D341Med (cell line): Measurements from ENCODE around the gene SLC35E2B.

Experiments used
- DNase-seq: peaks from one replicate; pipeline ENCODE4 v3.0.0; 2012; ENCODE audit warnings: low spot score

Gene SLC35E2B

DNA sequence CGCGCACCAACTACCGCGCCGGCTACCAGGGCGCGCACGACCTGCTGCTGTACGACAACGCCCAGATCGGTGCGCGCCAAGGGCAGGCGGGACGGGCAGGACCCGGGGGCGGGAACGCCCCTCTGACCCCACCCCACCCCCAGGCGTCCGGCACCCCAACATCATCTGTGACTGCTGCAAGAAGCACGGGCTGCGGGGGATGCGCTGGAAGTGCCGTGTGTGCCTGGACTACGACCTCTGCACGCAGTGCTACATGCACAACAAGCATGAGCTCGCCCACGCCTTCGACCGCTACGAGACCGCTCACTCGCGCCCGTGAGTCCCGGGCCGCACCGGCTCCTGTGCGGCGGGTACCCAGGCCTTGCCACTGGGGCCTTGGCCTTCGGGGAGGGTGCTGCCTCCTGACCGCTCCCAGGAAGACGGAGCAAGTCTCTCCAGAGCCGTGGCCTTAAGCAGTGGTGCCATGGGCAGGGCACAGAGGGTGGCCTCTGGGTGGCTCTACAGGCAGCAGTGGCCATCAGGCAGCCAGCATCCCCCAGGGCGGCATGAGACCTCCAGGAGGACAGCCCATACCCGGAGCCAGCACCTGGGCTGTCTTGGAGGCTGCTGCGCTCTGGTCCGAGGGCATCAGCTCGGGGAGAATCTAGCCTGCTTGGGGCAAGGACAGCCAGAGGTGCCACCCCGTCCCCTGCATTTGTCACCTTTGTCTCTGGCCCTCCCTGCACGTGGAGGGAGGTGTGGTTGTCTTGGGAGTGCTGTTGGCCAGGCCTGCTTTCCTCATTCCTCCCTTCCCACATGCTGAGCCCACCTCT lies 68.8 kb downstream of the SLC35E2B start:
- DNase-seq, result no peak

DNA sequence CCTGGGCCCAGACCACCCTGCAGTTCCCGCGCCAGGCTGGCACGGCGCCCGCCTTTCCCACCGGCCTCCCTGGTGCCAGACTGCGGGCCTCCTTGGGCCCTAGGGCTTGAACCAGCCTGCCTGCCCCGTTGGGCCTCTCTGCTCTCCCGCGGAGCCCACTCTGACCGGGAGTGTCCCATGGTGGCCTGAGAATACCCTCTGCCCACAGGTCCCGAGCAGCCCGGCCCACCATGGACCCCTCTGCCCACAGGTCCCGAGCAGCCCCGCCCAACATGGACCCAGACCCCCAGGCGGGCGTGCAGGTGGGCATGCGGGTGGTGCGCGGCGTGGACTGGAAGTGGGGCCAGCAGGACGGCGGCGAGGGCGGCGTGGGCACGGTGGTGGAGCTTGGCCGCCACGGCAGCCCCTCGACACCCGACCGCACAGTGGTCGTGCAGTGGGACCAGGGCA lies 69.4 kb downstream of the SLC35E2B start:
- DNase-seq, result no peak

DNA sequence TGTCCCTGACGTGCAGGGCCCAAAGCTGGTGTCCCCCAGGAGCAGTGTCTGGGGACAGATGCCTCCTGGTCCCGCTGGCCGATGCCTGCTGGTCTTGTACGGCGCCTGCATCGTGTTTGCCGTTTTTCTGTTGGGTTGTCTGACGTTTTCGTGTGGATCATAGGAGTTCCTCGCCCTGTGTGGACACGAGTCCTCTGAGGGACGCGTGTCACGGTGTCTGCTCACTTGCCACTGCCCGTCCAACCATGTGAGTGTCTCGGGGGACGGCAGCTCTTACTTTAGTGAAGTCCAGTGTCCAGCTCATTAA lies 69.9 kb downstream of the SLC35E2B start:
- DNase-seq, result no peak

DNA sequence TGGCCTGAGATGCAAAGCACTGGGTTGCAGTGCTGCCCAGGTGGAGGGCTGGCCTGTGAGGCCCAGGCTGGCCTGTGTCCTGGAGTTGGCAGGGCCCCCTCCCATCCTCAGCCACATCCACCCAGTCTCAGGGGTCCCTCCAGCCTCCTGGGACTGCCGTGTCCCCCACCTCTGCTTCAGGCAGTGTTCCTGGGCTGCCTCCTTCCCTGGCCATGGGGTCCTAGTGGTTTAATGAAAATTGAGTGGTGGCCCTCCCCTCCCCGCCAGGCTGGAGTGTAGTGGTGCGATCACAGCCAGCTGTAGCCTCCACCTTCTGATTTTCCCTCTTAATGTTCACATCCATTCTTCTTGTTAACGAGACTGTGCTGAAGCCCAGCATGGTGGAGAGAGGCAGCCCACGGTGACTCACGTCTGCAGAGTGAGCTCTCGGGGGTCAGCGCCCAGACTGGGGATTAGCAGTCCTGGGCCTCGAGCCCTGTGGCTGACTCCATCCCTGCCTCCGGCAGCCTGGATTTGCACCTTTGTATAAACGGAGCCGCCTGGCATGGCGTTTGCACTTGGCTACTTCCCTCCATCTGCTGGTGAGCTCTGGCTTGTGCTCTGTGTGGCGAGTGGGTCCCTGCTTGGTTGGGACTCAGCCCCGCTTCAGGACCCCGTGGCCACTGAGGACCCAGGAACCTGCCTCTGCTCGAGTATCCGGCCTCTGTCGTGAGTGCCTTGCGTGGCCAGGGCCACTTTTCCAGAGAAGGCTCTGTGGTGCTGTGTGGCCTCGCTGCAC lies 70.4 kb downstream of the SLC35E2B start:
- DNase-seq, result no peak

DNA sequence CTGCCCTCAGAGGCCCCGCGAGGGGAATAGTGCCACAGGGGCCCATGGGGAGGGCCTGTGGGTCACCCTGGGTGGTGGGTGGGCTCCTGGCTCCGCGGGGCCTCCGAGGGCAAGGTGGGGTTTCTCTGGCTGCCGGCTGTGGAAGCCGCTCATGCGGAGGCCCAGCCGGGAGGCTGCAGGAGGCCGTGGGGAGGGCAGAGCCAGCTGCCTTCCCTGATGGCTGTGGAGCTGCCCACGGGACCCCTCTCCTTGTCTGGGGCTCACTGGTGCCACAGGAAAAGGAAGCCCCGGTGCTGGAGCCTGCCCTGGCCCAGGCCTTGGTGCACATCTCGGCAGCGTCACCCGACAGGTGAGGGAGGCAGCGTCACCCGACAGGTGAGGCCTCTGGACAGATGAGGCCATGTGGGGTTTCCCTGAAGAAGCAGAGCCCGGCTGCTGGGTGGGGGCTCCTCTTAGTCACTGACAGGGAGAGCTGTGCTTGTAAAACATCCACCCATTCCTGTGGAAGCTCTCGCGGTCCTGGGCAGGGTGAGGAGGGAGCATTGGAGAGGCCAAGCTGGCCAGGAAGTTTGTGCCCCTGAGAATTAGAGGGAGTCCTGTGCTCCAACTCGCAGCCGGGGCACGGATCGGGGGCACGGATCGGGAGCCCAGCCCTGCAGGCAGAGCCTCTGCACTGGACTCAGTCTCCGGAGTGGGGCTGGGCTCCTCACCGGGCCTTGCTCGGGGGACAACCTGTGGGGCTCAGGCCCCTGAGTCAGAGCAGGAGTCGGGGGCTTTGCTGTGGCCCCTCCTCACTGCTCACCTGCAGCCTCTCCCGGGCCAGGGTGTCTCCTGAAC lies 71.2 kb downstream of the SLC35E2B start:
- DNase-seq, result no peak

DNA sequence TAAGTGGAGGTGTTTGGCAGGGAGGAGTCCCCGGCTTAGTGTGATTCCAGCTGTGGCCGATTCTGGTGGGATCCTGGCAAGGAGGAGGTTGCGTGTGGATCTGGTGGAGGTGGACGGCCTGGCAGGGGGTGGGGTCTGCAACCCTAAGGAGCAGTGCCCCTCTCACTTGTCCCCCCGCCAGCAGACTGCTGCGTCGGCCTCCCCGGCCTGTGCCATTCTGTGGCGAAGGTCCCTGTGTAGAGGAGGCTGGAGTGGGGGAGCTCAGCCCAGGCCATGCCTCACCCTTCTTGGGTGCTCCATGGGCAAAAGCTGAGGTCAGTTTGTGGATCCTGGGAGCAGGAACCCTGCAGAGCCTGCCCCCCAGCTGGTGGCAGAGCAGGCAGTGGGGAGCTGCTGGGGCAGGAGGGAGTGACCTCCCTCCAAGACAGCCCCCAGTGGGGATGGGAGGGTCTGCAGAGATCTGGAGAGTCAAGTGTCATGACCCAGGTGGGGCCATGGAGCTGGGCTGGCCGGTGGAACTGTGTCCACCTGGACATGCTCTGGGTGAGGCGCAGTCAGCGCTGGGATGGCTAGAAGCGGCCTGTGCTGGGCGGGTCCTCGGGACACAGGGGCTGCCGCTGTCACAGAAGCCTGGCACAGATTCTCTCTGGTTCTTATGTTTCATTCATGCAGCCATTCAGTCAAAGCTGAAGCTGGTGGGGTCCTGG lies 72.0 kb downstream of the SLC35E2B start:
- no peak for DNase-seq

DNA sequence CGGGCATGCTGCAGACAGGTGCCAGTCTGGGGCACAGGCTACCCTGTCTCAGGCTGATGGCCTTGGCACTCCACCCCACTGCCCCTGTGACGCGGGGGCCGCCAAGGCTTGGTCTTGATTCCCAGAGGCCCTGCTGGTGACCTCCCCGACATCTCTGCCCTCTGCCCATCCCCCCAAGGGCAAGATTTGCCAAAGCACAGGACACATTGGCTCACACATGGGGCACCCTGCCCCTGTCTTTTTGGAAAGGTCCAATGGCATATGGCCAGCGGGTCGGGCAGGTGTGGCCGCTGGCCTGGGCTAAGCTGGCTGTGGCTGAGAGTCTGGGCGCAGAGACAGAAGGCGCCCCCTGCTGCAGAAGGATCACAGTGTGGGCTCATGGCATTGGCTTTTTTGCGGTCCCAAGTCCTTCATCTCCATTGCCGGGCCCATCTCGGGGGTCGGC lies 72.7 kb downstream of the SLC35E2B start:
- peak; percentile 54 for DNase-seq

DNA sequence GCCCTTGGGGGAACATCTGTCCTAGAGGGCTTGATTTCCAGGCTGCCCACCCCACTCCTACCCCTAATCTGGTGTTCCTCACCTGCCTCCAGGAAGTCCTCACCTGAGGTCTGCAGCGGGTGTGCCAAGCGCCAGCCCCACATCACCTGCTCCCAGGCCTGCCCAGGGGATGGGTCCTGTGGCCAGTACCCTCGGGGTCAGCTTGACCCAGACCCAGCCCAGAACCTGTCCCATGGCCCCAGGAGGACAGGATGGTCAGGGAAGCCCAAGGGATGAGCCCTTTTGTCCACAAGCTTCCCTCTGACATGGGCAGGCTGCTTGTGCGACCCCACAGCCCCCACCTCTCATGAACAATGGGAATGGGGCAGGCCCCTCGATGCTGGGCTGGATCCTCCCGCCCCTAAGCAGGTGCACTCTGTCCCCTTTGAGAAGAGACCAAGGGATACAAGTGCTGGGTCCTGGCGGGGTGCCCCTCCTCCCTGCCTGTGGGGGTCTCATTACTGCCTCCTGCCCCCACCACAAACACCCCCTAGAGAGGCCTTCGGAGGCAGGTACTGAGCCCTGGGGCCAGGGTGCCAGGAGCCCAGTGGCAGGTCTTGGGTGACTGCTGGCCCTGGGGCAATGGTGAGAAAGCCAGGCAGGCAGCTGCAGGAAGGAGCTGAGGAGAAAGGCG lies 74.1 kb downstream of the SLC35E2B start:
- no peak for DNase-seq

DNA sequence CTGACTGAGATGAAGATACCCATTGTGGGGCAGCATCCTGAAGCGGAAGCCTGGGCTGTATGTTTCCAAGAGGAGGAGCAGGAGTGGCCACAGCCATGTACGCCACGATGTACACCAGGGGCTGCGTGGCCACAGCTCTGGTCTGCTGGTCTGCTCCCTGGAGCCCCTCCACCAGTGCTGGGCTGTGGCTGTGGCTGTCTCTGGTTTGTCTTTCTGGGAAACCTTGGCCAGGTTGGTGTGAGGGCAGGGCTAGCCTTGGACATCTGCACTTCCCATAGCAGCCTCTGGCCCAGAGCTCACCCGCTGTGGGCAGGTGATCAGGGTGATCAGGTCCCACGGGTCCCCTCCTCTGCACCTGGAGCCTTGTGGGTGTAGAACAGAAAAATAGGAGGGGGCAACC lies 74.7 kb downstream of the SLC35E2B start:
- no peak for DNase-seq

DNA sequence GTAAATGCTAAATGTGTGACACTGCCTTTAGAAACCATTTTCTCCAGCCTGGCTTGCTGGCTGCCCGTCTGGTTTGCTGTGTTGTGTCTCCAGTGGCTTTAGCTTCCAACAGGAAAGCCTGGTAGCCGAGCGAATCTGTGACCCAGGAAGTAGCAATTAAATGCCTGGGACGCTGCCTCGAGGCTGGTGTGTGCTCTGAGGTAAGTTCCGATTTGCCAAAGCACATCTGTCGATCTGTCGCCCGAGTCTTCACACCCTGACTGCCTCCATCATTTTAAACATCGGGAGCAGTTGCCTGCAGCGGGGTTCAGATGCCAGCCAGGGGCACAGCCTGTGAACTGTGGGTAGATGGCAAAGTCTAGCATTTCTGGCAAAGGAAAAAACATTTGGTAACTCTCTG lies 75.1 kb downstream of the SLC35E2B start:
- no peak for DNase-seq

DNA sequence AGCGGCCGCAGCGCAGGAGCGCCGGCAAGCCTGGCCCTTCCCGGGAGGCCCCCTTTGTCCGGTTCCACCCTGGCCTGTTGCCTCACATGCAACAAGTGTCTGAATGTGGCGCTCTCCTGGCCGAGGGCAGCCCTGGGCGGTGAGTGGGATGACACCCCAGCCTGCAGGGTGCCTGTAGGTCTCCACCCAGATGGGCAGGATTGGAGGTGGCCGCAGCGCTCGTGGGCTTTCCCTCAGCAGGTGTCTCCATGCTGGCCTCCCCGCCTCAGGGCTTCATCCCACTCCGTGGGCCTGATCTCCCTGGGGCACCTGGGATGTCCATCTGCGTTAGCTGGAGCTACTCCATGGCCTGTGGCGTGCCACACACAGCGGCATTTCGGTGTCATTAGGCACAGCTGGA lies 75.8 kb downstream of the SLC35E2B start:
- no peak for DNase-seq

DNA sequence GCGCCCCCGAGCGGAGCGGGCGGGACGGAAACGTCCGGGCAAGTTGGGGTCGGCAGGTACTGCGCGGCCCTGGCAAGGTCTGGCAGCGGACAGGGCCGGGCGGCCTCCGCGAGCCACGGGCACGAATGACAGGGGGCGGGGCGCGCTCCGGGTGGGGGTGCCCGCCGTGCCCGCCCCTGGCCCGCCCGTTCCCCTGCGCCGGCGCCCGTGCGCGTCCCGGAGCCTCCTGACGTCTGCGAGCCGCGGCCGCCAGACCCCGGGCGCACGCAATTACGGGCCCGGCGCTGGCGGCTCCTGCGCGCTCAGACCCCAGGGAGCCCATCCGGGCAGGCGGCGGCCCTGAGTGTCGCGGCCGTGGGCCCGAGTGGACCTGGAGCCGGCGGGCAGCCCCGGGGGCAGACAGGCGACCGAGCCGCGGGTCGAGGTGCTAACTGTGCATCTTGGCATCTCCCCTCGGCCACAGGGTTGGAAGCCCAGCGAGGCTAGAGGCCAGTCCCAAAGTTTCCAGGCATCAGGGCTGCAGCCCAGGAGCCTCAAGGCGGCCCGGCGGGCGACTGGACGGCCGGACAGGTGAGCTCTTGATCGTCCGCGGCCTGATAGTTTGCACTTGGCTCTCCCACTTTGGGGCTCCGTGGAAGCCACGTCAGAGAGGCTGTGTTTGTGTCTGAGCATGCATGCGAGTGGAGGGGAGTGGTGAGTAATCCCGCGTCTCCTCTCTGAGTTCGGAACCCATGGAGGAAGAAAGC lies 76.4 kb downstream of the SLC35E2B start:
- peak; percentile 82 for DNase-seq

DNA sequence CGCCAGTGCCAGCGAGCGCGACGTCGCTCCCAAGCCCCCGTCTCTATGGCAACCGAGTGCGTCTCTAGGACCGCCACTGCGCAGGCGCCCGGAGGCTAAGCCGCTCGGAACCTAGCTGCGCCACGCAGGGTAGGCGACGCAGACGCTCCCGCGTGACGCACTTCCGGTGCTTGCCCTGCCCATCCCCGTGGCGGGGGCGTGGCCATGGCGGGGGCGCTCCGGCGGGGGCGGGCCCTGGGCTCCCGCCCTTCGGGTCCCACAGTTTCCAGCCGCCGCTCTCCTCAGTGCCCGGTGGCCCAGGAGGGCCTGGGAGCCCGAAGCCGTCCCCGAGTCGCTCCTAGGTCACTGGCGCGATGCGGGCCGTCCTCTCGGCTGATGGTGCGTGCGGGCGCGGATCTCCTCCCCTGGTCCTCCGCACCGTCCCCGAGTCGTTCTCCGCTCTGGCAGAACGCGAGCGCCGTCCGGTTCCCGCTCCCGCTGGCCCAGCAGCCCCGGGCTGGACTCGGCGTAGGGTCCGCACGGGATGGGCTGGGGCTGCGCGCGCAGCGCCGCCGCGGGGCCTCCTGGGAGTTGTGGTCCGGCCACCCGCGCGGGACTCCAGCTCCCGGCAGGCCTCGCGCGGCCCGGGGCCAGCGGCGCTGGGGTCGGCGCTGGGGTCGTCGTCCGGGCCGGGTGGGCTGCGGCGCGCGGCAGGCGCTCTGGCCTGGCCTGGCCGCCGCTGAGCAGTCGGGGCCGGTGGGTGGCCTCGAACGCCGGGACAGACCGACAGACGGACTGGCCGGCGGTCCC lies 77.1 kb downstream of the SLC35E2B start, which contains the start of gene MIB2:
Gene MIB2, plus strand, starts transcription at position 245 of the 789 bp plus-strand sequence. CDS start 7,953 bp downstream, outside the sequence.
- DNase-seq, result peak; percentile 98

DNA sequence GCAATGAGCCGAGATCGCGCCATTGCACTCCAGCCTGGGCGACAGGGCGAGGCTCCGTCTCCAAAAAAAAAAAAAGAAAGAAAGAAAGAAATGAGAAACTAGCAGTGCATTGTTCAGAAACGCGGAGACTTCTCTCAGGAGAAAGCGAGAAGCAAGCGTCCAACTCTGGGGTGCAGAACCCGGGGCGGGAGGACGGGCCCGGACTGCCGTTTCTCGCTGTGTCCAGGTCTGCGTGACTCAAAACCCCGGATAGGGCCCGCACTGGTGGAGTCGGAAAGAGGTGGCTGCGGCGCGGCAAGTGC lies 77.7 kb downstream of the SLC35E2B start:
- no peak for DNase-seq

DNA sequence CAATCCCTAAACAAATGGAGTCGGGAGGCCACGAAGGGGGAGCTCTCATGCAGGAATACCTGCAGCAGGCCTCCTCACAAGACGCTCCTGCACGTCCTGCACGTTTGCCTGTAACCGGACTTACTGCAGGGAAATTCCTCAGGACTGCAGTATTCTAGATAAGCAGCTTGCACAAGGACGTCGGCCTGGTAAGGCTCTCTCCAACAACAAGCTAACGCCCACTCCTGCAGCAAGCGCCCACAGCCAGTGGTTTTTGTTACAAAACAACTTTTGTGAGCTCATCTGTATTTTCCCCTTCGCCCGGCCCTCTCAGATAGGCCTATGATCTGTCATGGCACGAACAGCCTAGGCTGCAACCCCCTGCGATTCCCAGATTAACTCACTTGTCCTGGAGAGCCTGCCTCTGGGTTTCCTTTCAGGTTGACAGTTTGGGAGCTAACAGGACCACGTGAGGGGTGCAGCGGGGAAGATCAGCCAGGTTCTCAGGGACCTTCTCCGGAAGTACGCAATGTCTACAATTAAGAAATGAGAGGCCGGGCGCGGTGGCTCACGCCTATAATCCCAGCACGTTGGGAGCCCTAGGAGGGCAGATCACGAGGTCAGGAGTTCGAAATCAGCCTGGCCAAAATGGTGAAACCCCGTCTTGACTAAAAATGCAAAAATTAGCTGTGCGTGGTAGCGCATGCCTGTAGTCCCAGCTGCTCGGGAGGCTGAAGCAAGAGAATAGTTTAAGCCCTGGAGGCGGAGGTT lies 78.2 kb downstream of the SLC35E2B start:
- peak; percentile 48 for DNase-seq

DNA sequence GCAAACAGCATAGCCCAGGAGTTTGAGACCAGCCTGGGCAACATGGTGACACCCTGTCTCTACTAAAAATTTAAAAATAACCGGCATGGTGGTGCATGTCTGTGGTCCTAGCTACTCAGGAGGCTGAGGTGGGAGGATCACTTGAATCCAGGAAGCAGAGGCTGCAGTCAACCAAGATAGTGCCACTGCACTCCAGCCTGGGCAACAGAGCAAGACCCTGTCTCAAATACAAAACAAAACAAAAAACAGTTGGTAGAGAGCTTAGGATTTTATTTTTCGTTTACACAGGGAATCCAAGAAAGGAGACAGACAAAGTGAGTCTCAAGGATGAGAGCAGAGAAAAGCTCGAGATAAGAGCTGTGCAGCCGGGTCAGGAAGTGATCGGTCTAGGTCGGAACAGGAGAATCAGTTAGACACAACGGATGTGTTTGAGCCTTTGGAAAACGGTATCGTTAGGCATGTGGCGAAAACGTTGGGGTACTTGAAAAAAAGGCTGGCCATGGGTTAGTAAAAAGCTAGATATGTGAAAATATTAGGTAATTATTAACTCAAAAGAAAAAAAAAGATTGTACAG lies 79.0 kb downstream of the SLC35E2B start:
- no peak for DNase-seq

DNA sequence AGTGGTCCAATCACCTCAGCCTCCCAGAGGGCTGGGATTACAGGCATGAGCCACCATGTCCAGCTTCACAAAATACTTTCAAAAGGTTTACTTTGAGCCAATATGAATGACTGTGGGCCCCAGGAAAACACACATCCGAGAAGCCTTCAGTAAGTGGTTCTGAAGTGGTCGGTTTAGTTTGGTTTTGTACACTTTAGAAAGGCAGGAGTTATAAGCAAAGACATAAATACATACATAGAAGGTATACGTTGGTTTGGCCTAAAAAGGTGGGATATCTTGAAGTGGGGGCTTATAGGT lies 80.5 kb downstream of the SLC35E2B start:
- no peak for DNase-seq

DNA sequence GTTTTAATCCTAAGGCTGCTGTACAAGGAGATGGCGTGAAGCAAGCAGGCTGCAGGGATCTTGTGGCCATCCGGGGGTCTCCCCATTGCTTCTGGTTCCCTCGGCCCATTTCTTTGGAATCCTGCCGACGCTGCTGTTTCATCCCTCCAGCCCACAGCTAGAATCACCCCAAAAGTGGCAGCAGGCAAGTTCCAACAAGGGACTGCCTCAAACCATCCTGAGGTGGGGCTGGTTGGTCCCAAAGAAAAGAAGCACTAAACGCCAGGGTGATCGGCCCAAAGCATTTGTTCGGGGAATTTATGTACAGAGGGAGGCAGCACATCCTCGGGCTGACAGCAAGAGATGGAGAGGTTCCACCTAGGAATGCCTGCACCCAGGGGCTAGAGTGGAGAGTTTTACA lies 81.8 kb downstream of the SLC35E2B start:
- no peak for DNase-seq
